ENCODE measurements around the gene RDH14. TPM values are rescaled to one million over a fixed set of nuclear protein-coding genes. Genes with fewer than 3 reads are reported as not detected.

RDH14 gene
- total RNA-seq, 1 experiment from 2014 or later, result 30.2 TPM

DNA sequence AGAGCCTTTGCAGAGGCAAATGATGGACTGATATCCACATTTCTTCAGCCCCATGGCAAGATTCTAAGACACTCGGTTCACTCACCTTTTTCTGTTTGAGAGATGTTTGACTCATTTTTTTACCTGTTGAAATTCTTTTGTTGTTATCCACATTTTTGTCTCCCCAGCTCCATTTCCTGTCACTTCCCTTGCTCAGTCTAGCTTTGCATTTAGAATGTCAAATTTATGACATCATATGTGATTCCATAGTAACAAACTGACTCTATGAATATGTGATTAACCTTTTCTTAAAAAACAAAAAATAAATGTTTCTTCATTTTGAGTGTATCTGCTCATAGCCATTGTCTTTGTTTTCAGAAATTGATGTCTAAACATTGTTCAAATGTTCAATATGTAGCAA is 28.9 kb upstream of the RDH14 start, which contains the start of gene NT5C1B:
Gene NT5C1B, minus strand, starts transcription at position 216 of the 400 bp plus-strand sequence. Its CDS starts 101 bp downstream, at position 115.
- no peaks in the 10 kb centered on the region for H3K9me3 ChIP-seq (replicated peaks)
- no peak within 1 kb of the TSS for H3K27ac ChIP-seq
- H3K36me3 ChIP-seq, result no peaks in the 10 kb centered on the region
- H3K27me3 ChIP-seq (replicated peaks), result no peaks in the 10 kb centered on the region
- DNase-seq (ENCODE audit: low read depth in 1 of 2, low spot score in 2 of 2), result no peak
- H3K4me1 ChIP-seq (replicated peaks), result no peaks in the 10 kb centered on the region
- H3K4me3 ChIP-seq, result no peak within 1 kb of the TSS

DNA sequence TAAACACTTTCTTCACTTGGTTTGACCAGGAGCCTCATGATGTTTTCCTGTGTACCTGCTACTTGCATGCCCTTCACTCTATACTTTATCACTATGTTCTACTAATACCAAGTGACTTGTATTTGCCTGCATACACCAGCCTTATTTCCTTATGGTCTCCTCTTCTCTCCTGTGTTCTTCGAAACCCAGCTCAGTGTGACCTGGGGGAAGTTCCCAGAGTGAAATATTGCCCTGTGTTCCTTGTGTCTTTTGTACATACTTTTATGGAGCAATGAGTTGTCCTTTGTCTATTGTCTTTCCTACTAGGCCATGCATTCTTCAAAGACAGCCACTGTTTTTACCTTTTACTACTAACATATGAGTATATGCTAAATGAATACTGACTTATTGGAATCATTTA is 28.3 kb upstream of the RDH14 start:
- no peaks in the 10 kb centered on the region for H3K36me3 ChIP-seq
- H3K27ac ChIP-seq, result no peak overlapping the region
- no peak for DNase-seq (ENCODE audit: low read depth in 1 of 2, low spot score in 2 of 2)
- no peaks in the 10 kb centered on the region for H3K27me3 ChIP-seq (replicated peaks)
- H3K4me3 ChIP-seq, result no peak overlapping the region
- H3K9me3 ChIP-seq (replicated peaks), result no peaks in the 10 kb centered on the region
- no peaks in the 10 kb centered on the region for H3K4me1 ChIP-seq (replicated peaks)

DNA sequence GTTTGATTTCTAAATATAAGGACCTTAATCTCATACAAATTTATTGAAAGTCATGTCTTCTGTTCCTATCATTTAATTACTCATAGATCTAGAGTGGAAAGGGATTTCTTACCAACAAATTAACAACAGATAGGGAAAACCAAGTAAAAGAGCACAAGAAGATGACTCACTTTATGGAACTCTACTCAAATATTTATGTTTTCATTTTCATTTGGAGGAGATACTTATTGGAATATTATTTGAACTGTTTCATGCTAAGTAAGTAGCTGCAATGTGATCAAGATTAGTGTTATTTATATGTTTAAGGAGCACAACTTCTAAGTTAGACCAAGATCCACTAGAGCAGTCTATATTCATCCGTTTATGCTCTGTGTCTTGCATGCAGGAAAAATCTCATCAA is 27.6 kb upstream of the RDH14 start:
- Histone ChIP-seq H3K9me3 (replicated peaks) (no peaks in the 10 kb centered on the region), H3K4me1 (replicated peaks) (no peaks in the 10 kb centered on the region), H3K4me3 (no peak overlapping the region), H3K36me3 (no peaks in the 10 kb centered on the region), H3K27me3 (replicated peaks) (no peaks in the 10 kb centered on the region), H3K27ac (no peak overlapping the region)
- no peak for DNase-seq (ENCODE audit: low read depth in 1 of 2, low spot score in 2 of 2)

DNA sequence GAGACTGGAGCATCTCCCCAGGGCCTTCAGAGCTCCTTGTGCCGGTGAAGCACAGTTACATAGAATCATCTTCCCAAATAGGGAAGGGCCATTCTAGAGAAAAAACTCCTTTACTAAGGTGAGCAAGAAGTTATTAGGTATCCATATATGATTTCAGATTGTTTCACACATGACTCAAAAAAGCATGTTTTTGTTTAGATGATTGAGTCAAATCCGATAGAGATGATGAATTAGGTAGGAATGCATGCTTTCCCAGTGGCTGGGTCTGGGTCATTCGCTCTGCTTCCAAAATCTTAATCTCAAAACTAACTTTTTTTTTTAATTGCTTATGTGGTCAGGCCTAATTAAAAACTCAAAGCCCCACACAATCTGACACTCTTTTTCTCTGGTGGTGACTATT is 25.1 kb upstream of the RDH14 start:
- no peak for DNase-seq (ENCODE audit: low read depth in 1 of 2, low spot score in 2 of 2)
- Histone ChIP-seq H3K9me3 (replicated peaks) (no peaks in the 10 kb centered on the region), H3K4me3 (no peak overlapping the region), H3K27ac (no peak overlapping the region), H3K36me3 (no peaks in the 10 kb centered on the region), H3K4me1 (replicated peaks) (no peaks in the 10 kb centered on the region), H3K27me3 (replicated peaks) (no peaks in the 10 kb centered on the region)

DNA sequence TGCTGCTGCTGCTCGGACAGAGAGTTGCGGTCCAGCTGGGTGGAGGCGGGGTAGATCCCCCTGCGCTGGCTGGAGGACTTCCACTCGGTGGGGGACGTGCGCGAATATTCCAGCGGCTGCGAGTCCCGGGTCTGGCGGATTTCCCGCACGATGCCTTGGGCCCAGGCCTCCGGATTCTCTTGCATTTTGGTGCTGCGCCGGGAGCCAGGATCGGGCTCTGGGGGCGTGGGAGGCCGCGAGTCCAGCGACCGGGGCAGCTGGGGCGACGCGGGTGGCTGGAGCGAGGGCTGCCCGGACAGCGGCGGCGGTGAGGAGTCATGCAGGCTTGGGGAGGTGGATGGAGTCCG is 24.1 kb upstream of the RDH14 start:
- Histone ChIP-seq H3K9me3 (replicated peaks) (no peaks in the 10 kb centered on the region), H3K4me1 (replicated peaks) (no peaks in the 10 kb centered on the region), H3K27ac (no peak overlapping the region), H3K36me3 (no peaks in the 10 kb centered on the region), H3K4me3 (no peak overlapping the region), H3K27me3 (replicated peaks) (no peaks in the 10 kb centered on the region)
- DNase-seq (ENCODE audit: low read depth in 1 of 2, low spot score in 2 of 2), result no peak

DNA sequence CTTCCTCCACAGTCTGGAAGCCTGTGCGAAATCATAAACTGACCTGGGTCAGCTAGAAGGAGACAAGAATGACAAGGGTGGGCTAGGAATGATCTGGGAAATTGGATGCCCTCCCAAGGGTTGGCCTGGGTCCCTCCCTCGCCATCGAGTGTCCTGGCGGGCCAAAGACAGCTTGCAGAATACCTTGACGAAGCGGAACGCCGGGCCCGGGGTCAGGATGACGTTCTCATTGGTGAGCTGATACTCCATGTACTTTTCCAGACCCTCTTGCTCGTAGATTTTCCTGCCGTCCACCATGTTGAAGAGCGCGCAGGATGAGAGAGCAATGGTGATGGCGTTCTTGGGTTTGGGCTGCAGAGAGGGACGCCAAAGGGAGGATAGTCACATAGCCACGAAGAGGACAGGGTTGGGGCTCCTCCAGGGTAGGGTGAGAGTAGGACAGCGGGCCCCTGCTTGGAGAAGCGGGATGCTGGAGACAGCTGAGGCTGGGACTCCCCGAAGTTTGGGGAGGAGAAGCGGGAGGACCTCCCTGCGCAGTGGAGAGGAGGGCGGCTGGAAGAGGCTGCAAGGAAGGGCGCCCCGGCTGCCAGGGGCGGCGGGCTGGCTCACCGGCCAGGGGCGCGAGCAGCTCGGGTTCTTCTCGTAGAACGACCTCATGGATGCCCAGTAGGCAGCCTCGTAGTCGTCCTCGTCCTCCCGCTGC is 23.6 kb upstream of the RDH14 start:
- H3K36me3 ChIP-seq, result no peaks in the 10 kb centered on the region
- DNase-seq (ENCODE audit: low read depth in 1 of 2, low spot score in 2 of 2), result no peak
- no peaks in the 10 kb centered on the region for H3K4me1 ChIP-seq (replicated peaks)

DNA sequence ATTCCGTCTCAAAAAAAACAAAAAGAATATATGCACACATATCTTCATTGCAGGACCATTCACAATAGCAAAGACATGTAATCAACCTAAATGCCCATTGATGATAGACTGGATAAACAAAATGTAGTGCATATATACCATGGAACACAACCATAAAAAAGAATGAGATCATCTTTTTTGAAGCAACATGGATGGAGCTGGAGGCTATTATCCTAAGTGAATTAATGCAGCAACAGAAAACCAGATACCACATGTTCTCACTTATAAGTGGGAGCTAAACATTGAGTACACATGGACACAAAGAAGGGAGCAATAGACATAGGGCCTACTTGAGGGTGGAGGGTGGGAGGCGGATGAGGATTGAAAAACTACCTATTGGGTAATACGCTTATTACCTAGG is 20.2 kb upstream of the RDH14 start:
- Histone ChIP-seq H3K36me3 (no peaks in the 10 kb centered on the region), H3K4me3 (no peak overlapping the region), H3K27ac (no peak overlapping the region), H3K27me3 (replicated peaks) (no peaks in the 10 kb centered on the region), H3K4me1 (replicated peaks) (no peaks in the 10 kb centered on the region), H3K9me3 (replicated peaks) (no peaks in the 10 kb centered on the region)
- DNase-seq (ENCODE audit: low read depth in 1 of 2, low spot score in 2 of 2), result no peak

More for the DNA sequence above, 23.6 kb upstream of the RDH14 start:
- H3K9me3 ChIP-seq (replicated peaks), result no peaks in the 10 kb centered on the region
- no peak overlapping the region for H3K27ac ChIP-seq
- no peaks in the 10 kb centered on the region for H3K27me3 ChIP-seq (replicated peaks)
- H3K4me3 ChIP-seq, result no peak overlapping the region

DNA sequence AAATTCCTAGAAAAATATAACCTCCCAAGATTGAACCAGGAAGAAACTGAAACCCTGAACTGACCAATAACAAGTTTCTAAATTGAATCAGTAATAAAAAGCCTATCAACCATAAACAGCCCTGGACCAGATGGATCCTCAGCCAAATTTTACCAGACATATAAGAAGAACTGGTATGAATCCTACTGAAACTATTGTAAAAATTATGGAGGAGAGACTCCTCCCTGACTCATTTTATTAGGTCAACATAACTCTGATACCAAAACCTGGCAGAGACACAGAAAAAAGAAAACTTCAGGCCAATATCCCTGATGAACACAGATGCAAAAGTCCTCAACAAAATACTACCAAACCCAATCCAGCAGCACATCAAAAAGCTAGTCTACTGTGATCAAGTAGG is 17.6 kb upstream of the RDH14 start:
- Histone ChIP-seq H3K36me3 (no peaks in the 10 kb centered on the region), H3K4me3 (no peak overlapping the region), H3K27ac (no peak overlapping the region), H3K4me1 (replicated peaks) (no peaks in the 10 kb centered on the region), H3K9me3 (replicated peaks) (no peaks in the 10 kb centered on the region), H3K27me3 (replicated peaks) (no peaks in the 10 kb centered on the region)
- DNase-seq (ENCODE audit: low read depth in 1 of 2, low spot score in 2 of 2), result no peak

DNA sequence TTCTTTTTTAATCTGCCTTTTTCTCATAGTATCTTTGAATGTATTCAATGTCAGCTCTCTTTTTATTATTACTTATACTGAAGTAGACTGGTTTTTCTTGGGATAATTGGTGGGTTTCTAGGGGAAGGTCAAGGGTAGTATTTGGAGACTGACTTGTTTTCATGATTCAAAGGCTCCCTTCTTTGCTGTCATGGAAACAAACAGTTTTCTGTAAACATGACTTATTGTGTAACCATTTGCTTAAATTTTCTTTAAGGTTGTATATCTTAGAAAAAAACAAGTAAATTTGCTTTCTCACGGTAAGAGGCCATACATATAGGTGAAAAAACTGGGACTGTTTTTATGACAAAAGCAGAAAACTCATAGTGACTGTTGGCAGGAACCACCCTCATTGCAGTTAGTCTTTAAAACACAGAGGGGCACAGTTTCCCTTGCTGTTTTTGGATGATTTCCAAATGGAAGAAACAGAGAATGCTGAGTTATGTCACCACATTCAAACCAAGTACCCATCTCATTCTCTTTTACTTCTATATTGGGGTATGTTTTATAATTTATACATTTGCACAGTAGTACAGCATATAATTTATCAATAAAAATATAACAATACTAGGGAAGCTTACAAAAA is 5.8 kb upstream of the RDH14 start:
- no peaks in the 10 kb centered on the region; the same call in 1 of the 2 replicates for H3K4me1 ChIP-seq (replicated peaks)
- no peak for DNase-seq (ENCODE audit: low read depth in 1 of 2, low spot score in 2 of 2)
- H3K27ac ChIP-seq, result no peak overlapping the region
- no peaks in the 10 kb centered on the region for H3K27me3 ChIP-seq (replicated peaks)
- no peaks in the 10 kb centered on the region; the same call in 1 of the 2 replicates for H3K9me3 ChIP-seq (replicated peaks)
- H3K4me3 ChIP-seq, result no peak overlapping the region
- H3K36me3 ChIP-seq, result no peaks in the 10 kb centered on the region

DNA sequence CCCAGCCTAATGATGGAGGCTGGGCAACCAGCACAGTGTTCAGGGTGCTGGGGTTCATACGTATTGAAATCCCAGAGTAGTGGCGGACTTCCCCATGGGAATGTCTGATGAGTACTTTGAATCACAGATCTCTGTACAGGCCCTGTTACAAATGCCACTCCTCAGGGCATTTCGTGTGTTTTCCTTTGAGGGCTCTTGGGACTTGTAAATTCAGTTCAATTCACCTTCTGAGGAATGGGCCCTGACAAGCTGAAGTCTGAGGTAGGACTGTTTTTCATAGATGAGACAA is 288 bp upstream of the RDH14 start:
- H3K27me3 ChIP-seq (replicated peaks), result no peaks in the 10 kb centered on the region
- peak overlapping the region; percentile 92 for H3K4me3 ChIP-seq
- H3K36me3 ChIP-seq, result peaks cover 13% of the 10 kb centered on the region
- no peak overlapping the region for H3K27ac ChIP-seq
- no peaks in the 10 kb centered on the region; the same call in 1 of the 2 replicates for H3K9me3 ChIP-seq (replicated peaks)
- H3K4me1 ChIP-seq (replicated peaks), result peaks cover 10% of the 10 kb centered on the region
- DNase-seq (ENCODE audit: low read depth in 1 of 2, low spot score in 2 of 2), result no peak

DNA sequence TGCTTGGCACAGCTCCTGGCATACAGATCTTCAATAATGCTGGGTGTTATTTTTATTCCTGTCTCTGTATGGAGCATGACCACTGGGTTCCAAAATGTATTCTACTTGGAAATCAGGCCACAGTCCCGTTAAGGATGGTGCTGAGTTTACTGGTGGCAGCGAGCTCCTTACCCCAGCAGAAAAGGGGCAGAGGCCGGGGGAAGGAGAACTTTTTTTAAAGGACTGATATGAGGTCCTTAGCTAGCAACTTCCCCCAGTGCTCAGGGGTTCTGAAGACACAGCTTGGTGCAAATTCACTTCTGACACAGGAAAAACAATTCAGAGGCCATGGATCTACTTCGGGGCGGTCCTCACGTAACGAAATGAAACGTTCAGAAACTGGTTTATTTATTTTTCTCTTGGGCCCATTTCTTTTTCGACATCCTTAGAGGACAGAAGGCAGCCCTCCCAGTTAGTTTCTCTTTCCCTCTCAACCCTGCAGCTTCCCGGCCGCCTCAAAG is 872 bp downstream of the RDH14 start:
- H3K27me3 ChIP-seq (replicated peaks), result no peaks in the 10 kb centered on the region
- peaks cover 25% of the 10 kb centered on the region for H3K36me3 ChIP-seq
- H3K4me3 ChIP-seq, result peak overlapping the region; percentile 92
- DNase-seq (ENCODE audit: low read depth in 1 of 2, low spot score in 2 of 2), result peak in 1 of 2 experiments; percentile 50
- no peaks in the 10 kb centered on the region; the same call in 1 of the 2 replicates for H3K9me3 ChIP-seq (replicated peaks)
- peak overlapping the region; percentile 58 for H3K27ac ChIP-seq
- peaks cover 10% of the 10 kb centered on the region for H3K4me1 ChIP-seq (replicated peaks)

DNA sequence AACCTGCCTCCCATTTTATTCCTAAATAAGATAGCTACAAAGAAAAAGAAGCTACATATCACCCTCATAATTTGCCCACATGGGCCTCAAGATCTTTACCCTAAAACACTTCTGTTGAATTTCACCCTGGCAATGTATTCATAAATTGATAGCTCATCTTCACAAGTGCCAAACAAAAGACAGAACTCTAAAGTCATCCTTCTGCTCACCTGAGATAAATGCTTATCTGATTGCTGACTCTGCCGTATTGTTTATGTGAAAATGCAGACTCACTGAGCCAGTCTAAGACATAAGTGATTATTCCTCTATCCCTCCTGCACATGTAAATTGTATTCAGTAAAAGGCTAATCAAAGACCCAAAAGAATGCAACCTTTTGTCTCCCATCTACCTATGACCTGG is 2.0 kb downstream of the RDH14 start:
- H3K36me3 ChIP-seq, result peaks cover 29% of the 10 kb centered on the region
- H3K9me3 ChIP-seq (replicated peaks), result no peaks in the 10 kb centered on the region
- H3K27ac ChIP-seq, result no peak overlapping the region
- DNase-seq (ENCODE audit: low read depth in 1 of 2, low spot score in 2 of 2), result no peak
- no peaks in the 10 kb centered on the region for H3K27me3 ChIP-seq (replicated peaks)
- H3K4me1 ChIP-seq (replicated peaks), result peaks cover 10% of the 10 kb centered on the region
- H3K4me3 ChIP-seq, result no peak overlapping the region

DNA sequence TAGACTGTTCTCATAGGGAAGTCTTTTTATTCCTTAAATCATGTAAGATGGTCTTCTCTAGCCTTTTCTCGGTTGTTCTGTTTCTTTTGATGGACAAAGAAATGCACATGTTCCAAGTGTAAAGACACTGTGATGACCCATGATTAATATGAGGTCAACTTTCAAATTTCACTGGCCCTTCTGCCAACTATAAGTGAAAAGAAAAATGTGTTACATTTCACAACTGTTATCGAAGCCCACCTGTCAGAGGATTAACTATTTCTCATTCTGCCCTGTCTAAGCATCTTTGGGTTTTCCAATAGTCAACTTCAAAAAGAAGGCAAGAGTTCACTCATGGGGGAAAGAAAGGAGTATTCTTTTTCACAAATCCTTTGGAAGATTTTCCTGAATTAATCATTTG is 3.3 kb downstream of the RDH14 start:
- H3K4me1 ChIP-seq (replicated peaks), result peaks cover 10% of the 10 kb centered on the region
- no peak for DNase-seq (ENCODE audit: low read depth in 1 of 2, low spot score in 2 of 2)
- no peak overlapping the region for H3K27ac ChIP-seq
- no peaks in the 10 kb centered on the region for H3K9me3 ChIP-seq (replicated peaks)
- H3K27me3 ChIP-seq (replicated peaks), result no peaks in the 10 kb centered on the region
- H3K4me3 ChIP-seq, result no peak overlapping the region
- peaks cover 37% of the 10 kb centered on the region for H3K36me3 ChIP-seq

DNA sequence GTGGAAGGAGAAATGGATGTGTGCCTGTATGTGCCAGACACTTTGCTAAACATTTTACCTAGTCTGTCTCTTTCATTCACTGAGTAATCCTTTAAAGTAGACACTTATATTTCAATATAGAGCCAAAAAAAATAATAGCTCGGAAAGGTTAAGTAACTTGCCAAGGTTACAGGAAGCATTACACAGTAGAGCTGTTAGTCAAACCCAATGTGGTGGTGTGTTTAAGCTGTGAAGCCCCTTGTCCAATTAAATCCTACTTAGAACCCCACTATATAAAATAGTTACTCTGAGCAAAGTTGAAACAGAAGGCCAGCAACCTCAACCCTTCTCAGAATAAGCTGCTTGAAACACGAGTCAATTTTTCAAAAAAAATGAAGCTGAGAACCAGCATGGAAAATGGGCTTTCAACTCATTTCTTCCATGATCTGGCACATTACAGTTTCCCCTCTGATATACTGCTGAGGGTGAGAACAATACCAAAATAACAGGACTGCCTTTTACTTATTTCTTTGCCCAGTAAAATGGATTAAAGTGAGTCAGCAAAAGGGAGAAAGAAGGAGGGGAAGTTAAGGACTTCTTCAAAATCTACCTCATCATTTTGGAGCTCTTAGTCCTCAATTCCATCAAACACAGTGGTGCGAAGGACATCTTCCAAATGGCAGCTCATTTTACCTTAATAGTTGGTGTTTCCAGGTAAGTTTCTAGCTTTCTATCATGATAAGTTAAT is 7.9 kb downstream of the RDH14 start:
- DNase-seq (ENCODE audit: low read depth in 1 of 2, low spot score in 2 of 2), result no peak

More for the DNA sequence above, 7.9 kb downstream of the RDH14 start:
- H3K4me3 ChIP-seq, result no peak overlapping the region
- H3K9me3 ChIP-seq (replicated peaks), result no peaks in the 10 kb centered on the region
- no peak overlapping the region for H3K27ac ChIP-seq
- no peaks in the 10 kb centered on the region for H3K4me1 ChIP-seq (replicated peaks)
- peaks cover 32% of the 10 kb centered on the region for H3K36me3 ChIP-seq
- H3K27me3 ChIP-seq (replicated peaks), result no peaks in the 10 kb centered on the region
